ENCODE results near the gene APBB1IP. TPM values are rescaled to one million over a fixed set of nuclear protein-coding genes. Genes with fewer than 3 reads are reported as not detected.

The APBB1IP gene
- total and polyA plus RNA-seq, 2 donors (not counting 1 experiment from before 2014, with no cell fraction given), result 60.1 to 97.0 TPM

- peaks cover 84% of the 10 kb centered on the region for H3K4me1 Mint-ChIP-seq
- H3K9me3 Mint-ChIP-seq (ENCODE audit: insufficient read depth), result no peaks in the 10 kb centered on the region
- H3K27ac Mint-ChIP-seq, result peak overlapping the region; percentile 93
- DNase-seq (peak; percentile 31), ATAC-seq (ENCODE audit: low read depth) (no peak)
- intact Hi-C loops (cut with micrococcal nuclease), result loop anchor here (2.0 kb wide), 1 partner anchor 18 kb away; no protein-coding TSS in a partner anchor
- peak overlapping the region; percentile 81 for H3K4me3 Mint-ChIP-seq
- ChIA-PET CTCF (interaction anchor here (0.6 to 2.1 kb wide), 4 partner anchors 18 to 258 kb away, joined by 3 to 4 read pairs (median 3); no protein-coding TSS in a partner anchor), POLR2A (interaction anchor here (0.7 kb wide), 1 partner anchor 26 kb away, joined by 3 read pairs; no protein-coding TSS in a partner anchor)
- peak overlapping the region; percentile 66 for H3K4me2 ChIP-seq (replicated peaks; ENCODE audit: low read depth, low read length, poor library complexity, severe bottlenecking)
- peaks cover 64 to 86% of the 10 kb centered on the region in 2 donors for H3K4me1 ChIP-seq (ENCODE audit: control insufficient read depth in 2 of 2, insufficient read depth in 2 of 2, low read length in 2 of 2)
- H3K27ac ChIP-seq (ENCODE audit: low read length in 2 of 2), result peak overlapping the region; percentile 26 to 73
- 42% methylated on average over 5 of the region's 6 CpGs for WGBS (ENCODE audit: insufficient coverage)
- peak overlapping the region in 1 of 5 experiments; percentile 7 for H3K4me3 ChIP-seq (ENCODE audit: control extremely low read depth in 1 of 5, extremely low read depth in 1 of 5, insufficient read depth in 1 of 5, low read depth in 2 of 5, low read length in 4 of 5)
- H4K20me1 ChIP-seq (ENCODE audit: control insufficient read depth, insufficient read depth, low read length, poor library complexity, severe bottlenecking), result peaks cover 11% of the 10 kb centered on the region
- H3K27me3 Mint-ChIP-seq, result no peaks in the 10 kb centered on the region
- peak overlapping the region; percentile 11 for H2AFZ ChIP-seq (ENCODE audit: insufficient read depth, low read depth, low read length, poor library complexity, severe bottlenecking)
- H3K9ac ChIP-seq (ENCODE audit: low read length), result peak overlapping the region; percentile 39
- no peaks in the 10 kb centered on the region for H3K27me3 ChIP-seq (replicated peaks in 1 of 4; ENCODE audit: control extremely low read depth in 1 of 4, control insufficient read depth in 3 of 4, insufficient read depth in 4 of 4, low read length in 3 of 4)
- H3K79me2 ChIP-seq (ENCODE audit: control insufficient read depth, insufficient read depth, low read length), result peaks cover 97% of the 10 kb centered on the region
- TF ChIP-seq CTCF (IDR thresholded peaks at IDR 0.05), result no peak
- no peak for TF ChIP-seq EZH2 (IDR thresholded peaks at IDR 0.05; ENCODE audit: borderline replicate concordance, insufficient read depth, low read depth, low read length, poor library complexity, severe bottlenecking)
- peaks cover 0 to 4% (median 0%) of the 10 kb centered on the region in 3 donors for H3K9me3 ChIP-seq (ENCODE audit: control extremely low read depth in 1 of 3, control insufficient read depth in 2 of 3, insufficient read depth in 1 of 3, low read length in 2 of 3)
- H3K36me3 ChIP-seq (replicated peaks in 1 of 2; ENCODE audit: control extremely low read depth in 1 of 2, control insufficient read depth in 1 of 2, extremely low read depth in 1 of 2, insufficient read depth in 2 of 2, low read length in 1 of 2), result peaks cover 2 to 25% of the 10 kb centered on the region in 2 experiments
Measured at GRCh38 chr10:26468700-26469099, 30.6 kb downstream of the APBB1IP start.

- H3K9me3 Mint-ChIP-seq (ENCODE audit: insufficient read depth), result no peaks in the 10 kb centered on the region
- intact Hi-C loops (cut with micrococcal nuclease), result no loop called here
- peak overlapping the region; percentile 64 for H3K4me3 Mint-ChIP-seq
- no peak for ATAC-seq (ENCODE audit: low read depth)
- WGBS (ENCODE audit: insufficient coverage), result 85% methylated on average over 2 of the region's 5 CpGs
- peak overlapping the region; percentile 87 for H3K27ac Mint-ChIP-seq
- DNase-seq, result no peak
- H3K27me3 Mint-ChIP-seq, result no peaks in the 10 kb centered on the region
- peak overlapping the region; percentile 23 for H3K4me2 ChIP-seq (replicated peaks; ENCODE audit: low read depth, low read length, poor library complexity, severe bottlenecking)
- H3K4me1 ChIP-seq (ENCODE audit: control insufficient read depth in 2 of 2, insufficient read depth in 2 of 2, low read length in 2 of 2), result peaks cover 72 to 77% of the 10 kb centered on the region in 2 donors
- H3K36me3 ChIP-seq (replicated peaks in 1 of 2; ENCODE audit: control extremely low read depth in 1 of 2, control insufficient read depth in 1 of 2, extremely low read depth in 1 of 2, insufficient read depth in 2 of 2, low read length in 1 of 2), result peaks cover 0 to 15% of the 10 kb centered on the region in 2 experiments
- H3K4me1 Mint-ChIP-seq, result peaks cover 77% of the 10 kb centered on the region
- H4K20me1 ChIP-seq (ENCODE audit: control insufficient read depth, insufficient read depth, low read length, poor library complexity, severe bottlenecking), result peaks cover 15% of the 10 kb centered on the region
- ChIA-PET POLR2A (no interaction called here), CTCF (interaction anchor here (1.0 kb wide), 1 partner anchor 142 kb away, joined by 3 read pairs; no protein-coding TSS in a partner anchor)
- TF ChIP-seq CTCF (IDR thresholded peaks at IDR 0.05), result no peak
- no peak for TF ChIP-seq EZH2 (IDR thresholded peaks at IDR 0.05; ENCODE audit: borderline replicate concordance, insufficient read depth, low read depth, low read length, poor library complexity, severe bottlenecking)
- H3K27ac ChIP-seq (ENCODE audit: low read length in 2 of 2), result peak overlapping the region in 1 of 2 donors; percentile 73
- no peak overlapping the region for H2AFZ ChIP-seq (ENCODE audit: insufficient read depth, low read depth, low read length, poor library complexity, severe bottlenecking)
- no peak overlapping the region for H3K4me3 ChIP-seq (ENCODE audit: control extremely low read depth in 1 of 5, extremely low read depth in 1 of 5, insufficient read depth in 1 of 5, low read depth in 2 of 5, low read length in 4 of 5)
- H3K27me3 ChIP-seq (replicated peaks in 1 of 4; ENCODE audit: control extremely low read depth in 1 of 4, control insufficient read depth in 3 of 4, insufficient read depth in 4 of 4, low read length in 3 of 4), result no peaks in the 10 kb centered on the region
- H3K9ac ChIP-seq (ENCODE audit: low read length), result peak overlapping the region; percentile 11
- peaks cover 0 to 7% (median 0%) of the 10 kb centered on the region in 3 donors for H3K9me3 ChIP-seq (ENCODE audit: control extremely low read depth in 1 of 3, control insufficient read depth in 2 of 3, insufficient read depth in 1 of 3, low read length in 2 of 3)
- peaks cover 99% of the 10 kb centered on the region for H3K79me2 ChIP-seq (ENCODE audit: control insufficient read depth, insufficient read depth, low read length)
Measured at GRCh38 chr10:26472492-26472778, 34.3 kb downstream of the APBB1IP start.

Data from B cell (primary cell).